NCI-H2227 (cell line): ENCODE data around the gene PSMG4.

Experiments
- DNase-seq: peaks from one replicate; lab custom pipeline; 2025; ENCODE audit not compliant: unreplicated experiment; lab: John Stamatoyannopoulos, UW

The PSMG4 gene, protein sequence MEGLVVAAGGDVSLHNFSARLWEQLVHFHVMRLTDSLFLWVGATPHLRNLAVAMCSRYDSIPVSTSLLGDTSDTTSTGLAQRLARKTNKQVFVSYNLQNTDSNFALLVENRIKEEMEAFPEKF

DNA sequence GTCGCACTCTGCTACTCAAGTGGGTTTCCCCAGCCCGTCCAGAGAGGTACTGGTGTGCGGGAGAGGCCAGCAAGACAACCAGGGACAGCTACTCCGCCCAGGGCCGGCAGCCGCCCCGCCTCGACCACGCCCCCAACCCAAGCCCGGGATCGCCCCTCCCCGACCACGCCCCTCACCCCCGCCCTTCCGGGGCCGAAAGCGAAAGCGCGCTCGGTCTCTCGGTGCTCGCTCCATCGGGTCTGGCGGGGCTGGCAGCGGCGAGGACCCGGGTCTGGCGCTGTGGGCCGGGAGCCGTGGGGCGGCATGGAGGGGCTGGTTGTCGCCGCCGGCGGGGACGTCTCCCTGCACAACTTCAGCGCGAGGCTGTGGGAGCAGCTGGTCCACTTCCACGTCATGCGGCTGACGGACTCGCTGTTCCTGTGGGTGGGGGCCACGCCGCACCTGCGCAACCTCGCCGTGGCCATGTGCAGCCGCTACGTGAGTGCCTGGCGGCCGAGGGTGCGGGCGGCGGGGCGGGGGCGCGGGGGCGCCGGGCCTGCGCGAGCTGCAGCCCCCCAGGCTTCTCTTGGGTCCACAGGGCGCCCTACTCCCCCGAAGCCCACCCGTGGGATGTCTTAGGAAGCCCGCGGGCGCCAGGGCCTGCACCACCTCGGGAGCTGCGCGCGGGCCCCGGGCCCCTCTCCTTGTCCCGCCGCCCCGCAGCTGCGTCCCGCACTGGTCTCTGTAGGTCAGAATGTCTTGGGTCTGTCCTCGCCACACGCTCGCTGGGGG, at the start of gene PSMG4:
TSS of gene PSMG4 (plus strand) at position 228 of the 771 bp plus-strand sequence. CDS start at position 304, 76 bp downstream.
- DNase-seq, result peak; percentile 94

DNA sequence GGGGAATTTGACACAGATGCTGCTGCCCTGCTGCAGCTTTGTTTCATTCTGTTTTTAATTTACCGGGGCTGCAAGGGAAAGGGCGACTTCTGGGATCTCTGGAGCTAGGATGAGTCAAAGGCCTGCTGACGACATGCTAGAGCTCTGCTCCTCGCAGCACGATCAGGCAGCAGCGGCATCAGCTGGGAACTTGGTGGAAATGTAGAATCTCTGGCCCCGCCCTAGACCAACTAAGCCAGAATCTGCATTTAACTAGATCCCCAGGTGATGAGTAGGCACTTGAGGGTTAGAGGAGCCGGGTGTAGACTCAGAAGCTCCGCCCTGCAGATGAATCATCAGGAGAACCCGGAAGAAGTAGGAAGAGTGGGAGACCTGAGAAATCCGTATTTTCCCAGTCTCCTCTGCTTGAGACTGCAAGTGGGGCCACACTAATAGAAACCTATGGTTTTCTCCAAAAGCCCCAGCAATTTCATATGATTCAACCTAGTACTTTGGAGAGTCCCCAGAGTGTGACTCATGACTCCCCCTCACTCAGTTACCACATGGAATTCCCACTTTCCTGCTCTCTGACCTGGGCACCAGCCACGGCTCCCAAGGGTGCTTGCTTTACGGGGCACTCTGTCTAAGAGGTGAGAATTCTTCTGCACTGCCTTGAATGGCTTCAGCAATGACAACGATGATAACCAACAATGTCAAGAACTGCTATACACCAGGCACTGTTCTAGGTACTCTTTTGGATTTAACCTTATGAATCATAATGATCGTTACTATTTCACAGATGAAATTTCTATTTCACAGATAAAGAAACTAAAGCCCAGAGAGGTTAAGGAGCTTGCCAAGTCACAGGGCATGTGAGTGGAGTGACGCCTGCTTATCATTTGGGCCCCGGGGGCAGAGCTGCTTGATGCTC, 49.4 kb upstream of the PSMG4 start:
- DNase-seq, result peak; percentile 86

DNA sequence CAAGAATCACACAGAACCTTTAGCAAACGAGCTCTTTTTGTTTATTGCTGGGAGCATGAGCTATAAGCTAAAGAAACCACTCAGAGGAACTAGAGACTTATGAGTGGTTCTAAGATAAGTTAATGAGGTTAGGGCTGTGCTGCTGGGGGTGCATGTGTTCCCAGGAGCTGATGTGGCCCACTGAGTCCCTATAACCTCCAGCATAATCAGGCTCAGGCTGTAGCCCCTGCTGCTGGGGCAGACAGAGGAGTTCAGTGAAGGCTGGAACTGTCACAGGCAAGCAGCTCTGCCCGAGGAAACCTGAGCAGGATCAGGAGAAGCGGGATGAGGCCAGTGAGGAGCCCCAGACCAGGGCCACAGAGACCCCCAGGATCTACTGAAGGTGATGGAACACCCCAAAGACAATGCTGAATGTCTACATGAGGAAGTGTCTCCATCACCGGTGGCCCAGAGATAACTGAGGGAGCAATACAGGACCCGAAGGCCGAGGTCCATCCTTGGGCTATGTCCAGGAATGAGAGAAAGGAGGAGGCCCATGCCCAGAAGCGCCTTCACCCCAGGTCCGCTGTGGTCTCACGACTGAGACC, 48.6 kb upstream of the PSMG4 start:
- DNase-seq, result no peak

DNA sequence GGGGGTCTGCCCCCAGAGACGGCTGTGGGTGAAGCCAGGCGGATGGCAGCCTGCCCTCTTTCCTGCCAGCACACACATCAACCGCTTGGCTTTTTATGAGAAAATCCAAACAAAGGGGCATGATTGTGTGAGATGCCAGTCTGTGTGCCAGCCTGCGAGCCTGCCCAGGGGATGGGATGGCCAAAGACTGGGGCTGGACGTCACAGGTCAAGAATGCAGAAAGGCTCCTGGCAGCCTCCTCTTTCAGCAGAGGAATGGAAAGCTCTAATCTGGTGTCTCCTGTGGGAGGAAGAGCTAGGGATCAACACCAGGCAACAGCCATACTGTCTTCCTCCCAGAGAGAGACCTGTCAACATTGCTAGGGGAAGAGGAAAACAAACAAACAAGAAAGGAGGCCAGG, 47.1 kb upstream of the PSMG4 start:
- no peak for DNase-seq

DNA sequence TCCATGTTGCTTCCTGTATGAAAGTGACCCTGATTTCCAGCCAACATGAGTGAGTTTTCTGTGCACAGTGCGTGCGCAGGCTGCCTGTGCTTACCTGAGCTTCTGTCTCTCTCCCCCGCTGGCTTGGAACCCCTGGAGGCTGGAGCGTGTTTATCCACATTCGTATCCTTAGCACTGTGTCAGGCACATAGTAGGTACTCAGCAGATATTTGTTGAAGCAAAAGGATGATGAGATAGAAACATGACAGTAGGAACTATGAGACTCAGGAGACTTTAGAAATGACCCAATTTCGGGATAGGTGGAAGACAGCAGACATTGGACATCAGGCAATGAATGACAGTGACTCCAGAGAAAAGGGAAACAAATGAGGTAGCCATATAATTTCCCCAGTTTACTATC, 46.5 kb upstream of the PSMG4 start:
- no peak for DNase-seq

DNA sequence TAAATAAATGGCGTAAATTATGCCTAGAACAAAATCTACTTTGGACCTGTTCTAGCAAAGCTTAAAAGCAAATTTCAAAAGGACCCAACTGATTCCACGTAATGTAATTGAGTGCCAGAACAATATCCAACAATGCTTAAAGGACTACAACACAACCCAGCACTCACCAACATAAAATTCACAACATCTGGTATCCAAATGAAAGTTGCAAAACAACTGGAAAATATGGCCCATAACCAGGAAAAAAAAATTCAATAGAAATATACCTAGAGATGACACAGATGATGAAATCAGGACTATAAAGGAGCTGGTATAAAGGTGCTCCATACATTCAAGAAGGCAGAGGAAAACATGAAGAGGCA, 45.4 kb upstream of the PSMG4 start:
- DNase-seq, result no peak

DNA sequence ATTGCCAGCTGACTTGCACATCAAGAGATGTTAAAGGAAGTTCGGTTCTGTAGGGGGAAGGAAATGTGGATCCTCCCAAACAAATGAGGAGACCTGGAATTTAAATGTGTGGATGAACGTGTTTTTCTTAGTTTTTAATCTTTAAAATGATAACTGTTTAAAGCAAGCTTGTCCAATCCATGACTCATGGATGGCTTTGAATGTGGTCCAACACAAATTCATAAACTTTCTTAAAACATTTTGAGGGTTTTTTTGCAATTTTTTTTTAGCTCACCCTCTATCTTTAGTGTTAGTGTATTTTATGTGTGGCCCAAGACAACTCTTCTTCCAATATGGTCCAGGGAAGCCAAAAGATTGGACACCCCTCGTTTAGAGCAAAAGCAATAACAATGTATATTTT, 43.8 kb upstream of the PSMG4 start:
- DNase-seq, result no peak

DNA sequence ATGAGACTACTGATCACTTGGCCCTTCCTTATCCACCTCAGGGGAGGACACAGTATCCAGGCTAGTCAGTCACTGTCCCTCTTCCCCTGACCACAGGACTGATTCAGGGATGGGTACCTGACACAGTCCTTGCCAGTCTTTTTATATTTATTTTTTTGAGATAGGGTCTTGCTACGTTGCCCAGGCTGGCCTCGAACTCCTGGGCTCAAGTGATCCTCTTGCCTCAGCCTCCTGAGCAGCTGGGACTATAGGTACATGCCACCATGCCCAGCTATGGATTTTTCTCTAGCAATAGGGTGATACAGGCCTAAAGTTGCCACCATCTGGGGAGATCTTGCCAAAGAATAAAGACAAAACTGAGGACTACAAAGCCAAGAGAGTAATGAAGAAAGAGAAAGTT, 41.5 kb upstream of the PSMG4 start:
- no peak for DNase-seq

DNA sequence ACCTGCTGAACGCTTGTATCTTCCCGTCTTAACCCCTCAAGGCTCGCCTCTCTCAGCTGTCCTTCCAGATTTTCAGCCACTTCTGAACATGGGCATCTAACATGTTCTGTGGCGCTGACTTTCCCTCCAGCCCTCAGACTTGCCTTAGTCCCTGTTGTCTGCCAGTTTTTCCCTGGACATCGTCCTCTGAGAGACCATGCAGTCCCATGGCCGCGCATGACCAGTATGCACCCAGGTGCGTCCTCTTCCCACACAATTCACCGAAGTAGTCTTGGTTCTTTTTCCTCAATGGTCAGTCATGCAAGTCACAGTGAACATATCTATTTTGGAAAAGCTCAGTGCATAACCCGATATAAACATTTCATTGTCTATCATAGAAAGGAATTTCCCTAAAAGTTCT, 40.5 kb upstream of the PSMG4 start:
- no peak for DNase-seq

DNA sequence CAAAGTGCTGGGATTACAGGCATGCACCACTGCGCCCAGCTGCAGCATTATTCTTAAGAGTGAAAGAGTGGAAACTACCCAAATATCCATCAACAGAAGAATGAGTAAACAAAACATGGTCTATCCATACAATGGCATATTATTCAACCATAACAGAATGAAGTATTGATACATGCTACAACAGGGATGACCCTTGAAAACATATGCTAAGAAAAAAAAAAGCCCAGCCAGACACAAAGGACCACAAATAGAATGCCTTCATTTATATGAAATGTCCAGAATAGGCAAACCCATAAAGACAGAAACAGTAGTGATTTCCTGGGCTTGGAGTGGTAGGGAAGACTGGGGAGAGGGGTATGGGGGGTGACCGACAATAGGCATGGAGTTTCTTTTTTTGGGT, 38.4 kb upstream of the PSMG4 start:
- no peak for DNase-seq

DNA sequence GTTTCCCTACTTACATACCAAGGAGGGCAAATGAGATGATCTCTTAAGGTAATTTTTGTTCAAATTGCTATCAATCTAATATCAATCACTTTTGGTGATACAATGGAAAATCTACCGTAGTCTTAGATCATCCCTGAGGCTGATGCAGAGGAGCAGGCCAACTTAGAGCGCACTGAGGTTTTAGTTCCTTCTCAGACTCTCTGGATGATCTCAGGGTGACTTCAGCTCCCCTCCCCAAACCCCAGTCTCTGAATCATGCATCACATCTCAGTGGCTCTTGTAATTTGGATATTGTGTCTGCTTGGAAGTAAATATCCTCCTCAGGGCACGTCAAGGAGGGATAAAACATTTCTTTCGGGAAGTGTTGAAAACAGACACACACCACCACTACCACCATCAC, 37.2 kb upstream of the PSMG4 start:
- no peak for DNase-seq

DNA sequence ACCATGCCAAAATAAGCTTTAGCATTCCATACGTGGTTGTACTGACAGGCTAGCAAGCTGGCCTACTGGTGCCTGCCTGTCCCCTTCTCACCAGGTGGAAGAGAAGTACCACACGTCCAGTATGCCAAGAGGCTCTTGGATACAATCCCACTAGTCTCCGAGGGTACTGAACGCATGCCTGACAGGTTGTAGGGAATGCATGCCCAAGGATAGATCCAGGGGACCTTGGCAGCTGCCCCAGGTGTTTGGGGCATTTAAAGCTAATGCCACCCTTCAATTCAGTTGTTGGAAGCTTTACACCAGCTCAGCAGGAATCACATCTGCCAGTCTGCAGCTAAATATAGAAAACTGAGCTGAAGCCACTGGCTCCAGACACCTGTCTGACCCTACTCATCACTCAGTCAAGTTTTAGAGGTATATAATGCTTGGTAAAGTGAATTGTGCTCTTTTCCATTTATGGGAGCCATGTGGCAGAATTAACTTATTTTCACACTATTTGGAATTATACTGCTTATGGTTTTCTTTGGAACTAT, 36.2 kb upstream of the PSMG4 start:
- DNase-seq, result peak; percentile 38

DNA sequence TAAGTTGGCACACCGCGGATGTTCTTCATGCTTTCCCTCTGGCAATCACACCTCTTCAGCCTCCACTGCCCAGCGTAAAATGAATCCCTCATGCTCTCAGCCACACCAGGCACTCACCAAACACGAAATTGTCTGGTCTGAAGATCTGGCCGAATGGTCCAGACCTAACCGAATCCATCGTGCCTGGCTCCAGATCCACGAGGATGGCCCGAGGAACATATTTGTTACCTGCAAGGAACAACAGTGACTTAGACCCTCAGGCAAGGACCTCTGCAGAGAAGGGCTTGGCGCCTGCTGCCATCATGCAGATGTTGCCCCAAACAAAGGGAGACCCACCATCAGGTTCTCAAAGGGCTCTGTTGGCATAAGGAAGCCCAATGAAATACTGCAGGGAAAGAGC, 32.7 kb upstream of the PSMG4 start:
- DNase-seq, result peak; percentile 65

DNA sequence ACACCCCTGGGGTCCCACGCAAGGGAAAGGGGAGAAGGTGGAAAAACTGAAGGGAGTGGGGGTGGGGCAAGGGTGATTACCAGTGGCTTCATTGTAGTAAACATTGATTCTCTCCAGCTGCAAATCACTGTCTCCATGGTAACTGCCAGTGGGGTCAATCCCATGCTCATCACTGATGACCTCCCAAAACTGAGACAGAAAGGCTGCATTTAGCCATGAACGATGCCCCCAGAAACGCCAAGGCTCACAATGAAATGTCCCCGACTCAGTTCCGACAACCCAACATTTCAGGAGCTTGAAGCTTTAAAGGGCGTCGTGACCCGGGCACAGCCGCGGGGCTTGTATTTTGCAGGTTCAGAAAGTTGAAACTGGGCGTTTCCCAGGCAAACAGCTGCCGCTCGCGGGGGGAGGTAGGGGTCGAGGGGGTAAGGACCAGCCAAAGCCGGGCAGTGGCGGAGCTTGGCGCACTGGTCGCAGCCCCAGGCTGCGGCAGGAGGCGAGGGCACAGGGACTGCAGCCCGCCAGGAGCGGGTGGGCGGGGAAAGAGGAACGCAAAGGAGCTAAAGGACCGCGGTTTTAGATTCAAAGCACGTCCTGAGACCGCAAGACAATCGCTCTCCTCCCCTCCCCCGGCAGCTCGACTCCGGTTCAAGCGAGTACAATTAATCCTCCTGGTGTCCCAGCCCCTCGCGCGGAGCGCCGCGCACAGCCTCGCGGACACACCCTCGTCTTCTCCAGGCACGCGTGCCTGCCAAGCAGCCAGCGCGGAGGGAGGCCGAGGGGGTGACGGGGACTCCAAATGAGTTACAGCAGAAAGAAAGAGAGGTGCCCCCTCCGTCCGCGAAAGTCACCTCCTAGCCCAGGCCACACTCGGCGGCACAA, 32.0 kb upstream of the PSMG4 start:
- DNase-seq, result peak; percentile 75

DNA sequence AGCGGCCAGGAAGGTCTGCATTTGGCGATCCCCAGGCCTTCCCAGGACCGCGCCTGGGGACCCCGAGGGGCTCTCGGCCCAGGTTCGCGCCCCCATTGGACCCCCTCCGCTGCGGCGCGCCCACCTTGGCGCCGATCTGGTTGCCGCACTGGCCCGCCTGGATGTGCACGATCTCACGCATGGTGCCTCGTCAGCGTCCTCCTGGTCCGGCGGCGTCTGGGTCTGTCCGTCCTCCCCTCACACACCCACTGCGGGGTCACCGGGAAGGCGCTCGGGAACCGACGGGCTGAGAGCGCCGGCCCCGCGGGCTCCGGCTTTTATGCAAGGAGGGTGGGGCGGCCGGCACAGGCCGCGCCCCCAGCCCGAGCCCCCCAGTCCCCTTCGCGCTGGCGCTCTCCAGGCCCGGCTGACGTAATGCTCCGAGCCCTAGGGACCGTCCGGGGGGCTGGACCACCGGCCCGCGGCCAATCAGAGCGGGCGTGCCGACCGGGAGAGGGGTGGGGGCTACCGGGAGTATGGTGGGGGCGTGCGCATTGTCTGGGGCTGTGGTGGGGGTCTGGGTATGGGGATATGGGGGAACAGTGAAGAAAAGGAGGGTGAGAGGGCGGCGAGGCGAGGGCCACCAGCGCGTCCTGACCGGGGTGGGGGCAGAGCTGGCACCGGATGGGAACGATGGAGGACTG, 31.2 kb upstream of the PSMG4 start, which contains the start of gene TUBB2B:
TSS of gene TUBB2B (minus strand) at position 291 of the 683 bp plus-strand sequence. CDS start at position 181, 110 bp downstream.
- DNase-seq, result peak; percentile 99

DNA sequence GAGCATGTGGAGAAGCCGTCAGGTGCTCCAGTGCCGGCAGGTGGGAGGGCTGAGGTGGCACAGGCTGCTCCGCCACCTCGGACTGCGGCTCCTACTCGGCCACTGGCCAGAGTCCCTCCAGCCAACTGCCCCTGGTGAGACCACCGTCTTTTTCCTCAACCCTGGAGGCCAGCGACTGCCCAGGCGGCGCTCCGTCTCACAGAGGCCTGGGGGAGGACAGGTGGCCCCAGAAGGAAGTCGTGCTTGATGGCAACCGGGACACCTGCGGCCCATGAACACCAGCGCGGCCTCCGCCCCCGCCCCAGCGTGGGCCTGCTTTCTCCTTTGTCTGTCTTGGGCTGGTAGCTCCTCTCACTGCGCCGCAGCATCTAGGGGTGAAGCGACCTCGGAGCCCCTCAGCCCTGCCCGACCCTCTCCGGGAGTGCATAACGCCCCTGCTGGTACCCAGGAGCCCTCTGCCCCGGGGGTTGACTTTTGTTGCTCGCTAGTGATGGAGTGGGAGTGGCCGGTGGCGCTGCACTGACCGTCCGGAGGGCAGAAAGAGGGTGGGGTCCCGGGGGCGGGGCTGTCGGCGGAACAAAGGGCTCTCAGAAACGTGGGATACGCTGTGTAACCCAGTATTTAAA, 30.6 kb upstream of the PSMG4 start:
- DNase-seq, result peak; percentile 90

DNA sequence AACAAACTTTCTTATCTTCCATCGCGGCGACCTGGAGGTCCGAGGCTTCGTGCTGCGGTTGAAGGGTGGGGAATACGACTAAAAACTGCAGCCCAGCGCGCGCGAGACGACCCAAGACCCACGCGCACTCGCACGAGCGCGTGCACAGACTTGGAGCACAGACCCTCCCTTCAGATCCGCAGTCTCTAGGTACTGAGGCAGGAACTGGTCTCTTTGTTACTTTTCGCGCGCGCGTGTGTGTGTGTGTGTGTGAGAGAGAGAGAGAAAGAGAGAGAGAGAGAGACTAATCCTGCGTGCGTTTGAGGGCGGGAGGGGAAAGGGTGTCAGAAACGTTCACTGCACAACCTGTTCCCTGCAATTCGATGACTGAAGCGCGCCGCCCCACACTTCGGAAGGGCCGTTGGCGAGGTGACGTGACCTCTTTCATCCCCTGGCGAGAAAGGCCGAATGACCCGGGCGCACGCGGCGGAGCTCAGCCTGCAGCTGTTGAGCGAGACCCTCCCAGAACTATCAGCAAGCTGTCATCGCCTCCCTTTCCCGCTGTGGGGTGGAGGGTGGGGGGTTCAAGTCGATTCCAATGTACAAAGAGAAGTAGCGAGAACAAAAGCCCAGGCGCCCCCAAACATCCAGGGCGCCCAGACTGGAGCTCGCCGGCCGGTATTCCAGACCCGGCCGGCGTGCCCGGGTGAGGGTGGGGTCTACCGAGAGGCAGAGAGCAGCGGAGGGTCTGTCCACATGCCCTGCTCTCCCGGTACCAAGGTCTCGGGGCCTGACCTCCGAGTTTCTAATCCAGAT, 29.8 kb upstream of the PSMG4 start:
- peak; percentile 89 for DNase-seq

DNA sequence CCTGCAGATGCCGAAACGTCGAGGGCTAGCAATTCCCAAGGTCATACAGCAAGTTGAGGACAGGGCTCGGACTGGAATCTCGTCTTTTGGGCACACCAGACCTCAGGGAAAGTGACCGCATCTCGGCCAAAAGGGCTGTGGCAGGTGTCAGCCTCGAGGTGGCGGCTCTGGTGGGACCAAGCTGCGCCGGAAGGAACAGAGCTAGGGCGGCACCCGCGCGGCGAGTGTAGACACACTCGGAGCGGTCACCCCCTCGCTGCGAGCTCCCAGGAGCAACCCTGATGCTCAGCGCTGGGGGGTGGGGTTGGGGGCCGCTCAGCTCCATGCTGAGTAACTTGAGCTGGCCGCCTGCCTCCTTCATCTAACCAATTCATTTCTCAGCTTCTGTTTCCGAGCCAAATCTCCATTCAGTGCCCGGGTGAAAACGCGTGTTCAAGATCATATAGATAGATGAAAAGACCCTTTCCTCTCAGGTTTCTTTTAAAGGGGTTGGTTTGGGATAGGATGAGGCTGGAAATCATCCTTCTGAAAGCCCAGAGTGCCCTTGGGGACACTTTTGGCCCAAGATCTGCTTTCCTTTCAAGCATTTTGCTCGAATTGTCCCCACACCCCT, 29.1 kb upstream of the PSMG4 start:
- DNase-seq, result peak; percentile 72
